Endodermal cell (in vitro differentiated cells): ENCODE results near the gene TSPAN9. TPM values are rescaled to one million over a fixed set of nuclear protein-coding genes. Genes with fewer than 3 reads are reported as not detected.

Experiments
- DNase-seq: peaks from one replicate; pipeline ENCODE4 v3.0.0-alpha.2; 2017
- H3K27ac ChIP-seq: 2 replicates; pipeline ENCODE4 v1.5.1; 2013; ENCODE audit warnings: mild to moderate bottlenecking, low read depth, low read length, moderate library complexity
- H3K27me3 ChIP-seq: 2 replicates; pipeline ENCODE4 v1.6.1; 2013; ENCODE audit warnings: mild to moderate bottlenecking, low read length, moderate library complexity; ENCODE audit not compliant: insufficient read depth, control insufficient read depth, poor library complexity, severe bottlenecking
- H3K36me3 ChIP-seq: 2 replicates; pipeline ENCODE4 v1.7.0; 2013; ENCODE audit warnings: mild to moderate bottlenecking, low read length, moderate library complexity; ENCODE audit not compliant: control insufficient read depth, insufficient read depth
- H3K4me1 ChIP-seq: one replicate; pipeline ENCODE4 v1.7.0; 2013; ENCODE audit warnings: low read length; ENCODE audit not compliant: control insufficient read depth, insufficient read depth
- H3K4me3 ChIP-seq: 2 replicates; pipeline ENCODE4 v1.5.1; 2013; ENCODE audit warnings: mild to moderate bottlenecking, low read length, moderate library complexity
- H3K9ac ChIP-seq: 2 replicates; pipeline ENCODE4 v1.6.1; 2013; ENCODE audit warnings: mild to moderate bottlenecking, low read length, moderate library complexity; ENCODE audit not compliant: poor library complexity, severe bottlenecking; ENCODE audit errors: extremely low read depth
- H3K9me3 ChIP-seq: 2 replicates; pipeline ENCODE4 v1.6.1; 2013; ENCODE audit warnings: mild to moderate bottlenecking, low read length, moderate library complexity; ENCODE audit not compliant: control insufficient read depth
- H3K27ac Mint-ChIP-seq: 2 replicates; pipeline ENCODE4 v1.8.0; 2020; ENCODE audit warnings: mixed read lengths
- H3K27me3 Mint-ChIP-seq: 2 replicates; pipeline ENCODE4 v1.8.0; 2021; ENCODE audit warnings: mild to moderate bottlenecking, mixed read lengths; ENCODE audit not compliant: insufficient read depth
- H3K36me3 Mint-ChIP-seq: 2 replicates; pipeline ENCODE4 v1.8.0; 2020; ENCODE audit warnings: low read depth, mixed read lengths
- H3K4me1 Mint-ChIP-seq: 2 replicates; pipeline ENCODE4 v1.8.0; 2020; ENCODE audit warnings: mixed read lengths
- H3K4me3 Mint-ChIP-seq: 2 replicates; pipeline ENCODE4 v1.8.0; 2020; ENCODE audit warnings: mild to moderate bottlenecking, moderate library complexity, mixed read lengths
- H3K9me3 Mint-ChIP-seq: 2 replicates; pipeline ENCODE4 v1.8.0; 2020; ENCODE audit warnings: mild to moderate bottlenecking, mixed read lengths
- CTCF ChIP-seq: fragments of 200-600 bp; sonication (generic); conservative IDR thresholded peaks from 2 replicates; pipeline ENCODE4 v1.5.0; 2021; ENCODE audit warnings: antibody characterized with exemption, mild to moderate bottlenecking
- whole genome bisulfite sequencing, 2 experiments: methylation state at CpG; one replicate each; pipeline versions ENCODE4 v1.1.5 to v1.1.7; 2013; ENCODE audit warnings: missing lambda C conversion rate in 2 of 2, mixed read lengths in 1 of 2; ENCODE audit not compliant: insufficient coverage in 1 of 2, insufficient read length in 1 of 2; 5-methylcytosine and 5-hydroxymethylcytosine counted together
- total RNA-seq, 2 donors: library from RNA; stranded (reverse); fragmentation: NEBNext Ultra II Directional in 1 of 2; extraction: Animal tissue kit (Norgen Biotek cat#: 25700) in 1 of 2; gene quantifications; 2 replicates in 1 of 2; 3 replicates in 1 of 2; pipeline ENCODE4 v1.2.1, GENCODE V29; 2021

TSPAN9 gene
- total RNA-seq, 2 donors from 2014 or later, result 31.9 to 80.8 TPM

- Mint-ChIP-seq H3K27ac (no peak overlapping the region), H3K4me3 (no peak overlapping the region), H3K4me1 (peaks cover 42% of the 10 kb centered on the region), H3K36me3 (no peaks in the 10 kb centered on the region), H3K9me3 (no peaks in the 10 kb centered on the region), H3K27me3 (no peaks in the 10 kb centered on the region)
- no peak overlapping the region for H3K4me3 ChIP-seq
- no peaks in the 10 kb centered on the region for H3K27me3 ChIP-seq
- no peak for TF ChIP-seq CTCF
- no peak for DNase-seq
- no peaks in the 10 kb centered on the region for H3K36me3 ChIP-seq
- 92 to 94% methylated on average over 5 to 9 of the region's 9 CpGs for WGBS, 2 experiments
- no peaks in the 10 kb centered on the region for H3K9me3 ChIP-seq
- peaks cover 12% of the 10 kb centered on the region for H3K4me1 ChIP-seq
- H3K27ac ChIP-seq, result no peak overlapping the region
- no peak overlapping the region for H3K9ac ChIP-seq
Observed at GRCh38 chr12:3176754-3177153, 99.6 kb downstream of the TSPAN9 start.

GRCh38 chr12:3177778-3178425 is 100.7 kb downstream of the TSPAN9 start:
- Histone ChIP-seq H3K4me1 (peaks cover 1% of the 10 kb centered on the region), H3K4me3 (no peak overlapping the region), H3K9ac (no peak overlapping the region), H3K9me3 (no peaks in the 10 kb centered on the region), H3K27ac (no peak overlapping the region), H3K27me3 (no peaks in the 10 kb centered on the region), H3K36me3 (no peaks in the 10 kb centered on the region)
- Mint-ChIP-seq H3K27me3 (no peaks in the 10 kb centered on the region), H3K36me3 (no peaks in the 10 kb centered on the region), H3K27ac (no peak overlapping the region), H3K9me3 (no peaks in the 10 kb centered on the region), H3K4me1 (peaks cover 31% of the 10 kb centered on the region), H3K4me3 (no peak overlapping the region)
- TF ChIP-seq CTCF, result no peak
- 84 to 90% methylated on average over 7 to 18 of the region's 18 CpGs for WGBS, 2 experiments
- no peak for DNase-seq

DNA sequence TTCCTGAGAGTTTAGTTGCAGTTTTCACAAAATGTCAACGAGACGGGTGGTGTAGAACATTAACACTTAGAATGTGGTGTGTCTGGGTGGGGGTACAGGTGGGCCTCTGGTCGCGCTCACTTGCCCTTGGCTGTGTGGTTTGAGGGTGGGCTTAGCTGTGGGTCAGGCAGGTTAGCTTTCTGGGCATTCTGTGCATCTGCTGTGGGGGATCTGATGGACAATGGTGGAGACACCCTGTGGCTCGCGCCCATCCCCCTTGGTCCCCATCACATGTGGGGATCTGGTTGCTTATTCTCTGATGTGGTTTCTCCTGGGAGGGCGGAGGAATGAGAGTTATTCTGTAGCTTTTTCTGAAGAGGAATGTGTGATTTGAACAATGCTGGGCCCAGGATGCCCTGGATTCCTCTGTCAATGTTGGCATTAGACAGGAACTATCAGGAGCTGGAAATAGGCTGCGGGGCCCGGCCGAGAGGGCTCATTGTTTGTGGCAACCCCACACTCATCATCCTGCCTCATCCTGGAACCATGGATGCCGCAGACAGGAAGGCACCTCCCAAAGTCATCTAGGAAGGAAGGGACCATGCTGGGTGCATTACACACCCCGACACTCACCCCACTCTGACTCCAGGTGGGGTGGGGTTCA is 101.6 kb downstream of the TSPAN9 start:
- Mint-ChIP-seq H3K9me3 (no peaks in the 10 kb centered on the region), H3K4me3 (no peak overlapping the region), H3K4me1 (peaks cover 27% of the 10 kb centered on the region), H3K27ac (peak overlapping the region; percentile 4), H3K27me3 (no peaks in the 10 kb centered on the region), H3K36me3 (no peaks in the 10 kb centered on the region)
- H3K36me3 ChIP-seq, result no peaks in the 10 kb centered on the region
- WGBS, 2 experiments, result 92 to 96% methylated on average over 4 to 12 of the region's 12 CpGs
- TF ChIP-seq CTCF, result no peak
- H3K27me3 ChIP-seq, result no peaks in the 10 kb centered on the region
- no peak overlapping the region for H3K4me3 ChIP-seq
- DNase-seq, result peak; percentile 51
- H3K27ac ChIP-seq, result no peak overlapping the region
- no peak overlapping the region for H3K9ac ChIP-seq
- no peaks in the 10 kb centered on the region for H3K4me1 ChIP-seq
- no peaks in the 10 kb centered on the region for H3K9me3 ChIP-seq
